GM18873 (cell line): ENCODE measurements around the gene GASK1A.

Experiments
- ATAC-seq: cut with Tn5 transposase; IDR thresholded peaks from one replicate; pipeline ENCODE4 v1.9.1; 2021; ENCODE audit warnings: mild to moderate bottlenecking, moderate library complexity, moderate number of reproducible peaks; ENCODE audit not compliant: unreplicated experiment, low FRiP score

GASK1A gene

DNA sequence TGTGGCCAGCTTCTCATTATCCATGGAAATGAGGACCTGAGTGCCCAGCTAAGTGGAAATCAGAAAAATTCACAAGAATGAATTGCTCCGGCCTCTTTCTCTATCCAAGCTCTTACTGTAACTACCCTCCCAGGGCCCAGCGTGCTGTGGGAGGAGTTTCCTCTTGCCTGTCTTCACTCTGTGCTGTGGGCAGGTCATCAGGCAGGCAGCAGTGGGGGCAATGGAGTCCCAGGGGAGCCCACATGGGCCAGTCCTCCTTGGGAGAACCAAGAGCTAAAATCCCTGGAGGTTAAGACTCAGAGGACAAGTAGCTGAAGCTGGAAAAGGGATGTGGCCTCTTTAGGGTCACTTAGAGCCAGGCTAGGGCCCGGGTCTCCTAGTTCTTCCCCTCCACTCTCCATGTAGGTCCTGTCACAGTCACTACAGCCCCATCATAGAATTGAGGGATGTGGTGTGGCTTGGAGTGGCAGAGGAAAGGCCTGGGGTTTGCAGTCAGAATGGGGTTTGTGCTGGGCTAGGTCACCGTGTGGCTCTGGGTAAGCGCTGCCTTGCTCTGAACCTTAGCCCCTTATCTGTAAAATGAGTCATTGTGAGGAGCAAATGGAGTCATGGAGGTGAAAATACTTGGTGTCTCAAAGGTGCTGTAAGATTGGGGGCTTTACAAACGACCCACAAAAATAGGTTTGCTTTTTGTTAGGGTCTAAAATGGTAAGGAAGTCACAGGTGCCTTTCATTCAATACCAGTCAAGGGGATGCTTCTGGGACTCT lies 3.7 kb downstream of the GASK1A start:
- ATAC-seq = no peak

DNA sequence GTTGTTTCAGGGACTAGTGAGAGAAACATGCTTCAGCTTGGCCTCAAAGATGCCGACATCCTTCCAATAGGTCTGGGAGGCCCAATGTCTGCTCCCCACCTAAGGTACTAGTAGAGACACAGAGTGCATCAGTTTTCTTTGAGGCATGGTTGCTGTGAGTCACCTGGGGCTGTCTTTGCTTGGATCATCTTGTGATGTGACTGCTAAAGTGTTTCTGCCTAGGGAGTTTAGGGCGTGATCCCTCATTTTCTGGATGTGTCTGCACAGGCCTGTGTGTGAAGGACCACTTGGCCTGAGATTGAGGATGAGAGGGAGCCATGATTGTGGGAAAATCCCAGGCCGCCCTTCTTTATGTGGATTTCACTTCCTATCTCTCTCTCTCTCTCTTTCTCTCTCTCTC lies 4.8 kb downstream of the GASK1A start:
- no peak for ATAC-seq

DNA sequence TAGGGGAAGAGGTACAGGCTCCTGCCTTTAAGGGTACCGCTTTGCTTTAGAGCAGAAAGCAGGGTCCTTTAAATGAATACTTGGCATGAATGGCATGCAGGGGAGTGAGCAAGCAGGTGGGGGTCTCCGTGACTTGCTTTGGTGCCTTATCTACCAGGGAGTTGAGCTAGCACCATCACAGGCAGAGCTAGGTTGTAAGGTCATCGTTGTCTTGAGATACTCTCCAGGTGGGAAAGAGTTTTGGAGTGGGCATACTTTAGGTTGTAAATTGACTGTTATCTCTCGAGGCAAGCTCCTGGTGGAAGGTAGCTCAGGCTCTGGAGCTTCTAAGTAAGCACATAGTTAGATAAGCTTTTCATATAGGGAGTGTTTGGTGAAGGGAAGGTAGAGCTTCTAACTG lies 5.6 kb downstream of the GASK1A start:
- no peak for ATAC-seq

DNA sequence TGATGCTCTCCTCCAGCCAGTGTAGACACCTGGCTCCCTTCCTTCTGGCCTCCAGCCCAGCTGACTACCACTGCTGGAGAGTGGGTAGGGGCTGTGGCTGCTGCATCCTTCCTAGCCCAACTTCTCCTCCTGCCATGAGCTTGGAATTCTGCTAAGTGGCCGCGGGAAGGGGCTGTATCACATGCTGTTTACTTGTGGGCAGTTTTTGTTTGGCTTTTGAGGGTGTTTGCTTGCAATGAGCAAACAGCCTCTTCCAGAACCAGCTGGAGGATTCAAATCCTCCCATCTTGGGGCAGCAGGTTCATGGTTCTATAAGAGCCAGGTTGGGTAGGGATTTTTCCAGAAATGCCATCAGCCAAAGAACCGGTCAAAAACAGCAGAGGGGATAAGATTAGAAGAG lies 9.0 kb downstream of the GASK1A start:
- ATAC-seq = no peak

DNA sequence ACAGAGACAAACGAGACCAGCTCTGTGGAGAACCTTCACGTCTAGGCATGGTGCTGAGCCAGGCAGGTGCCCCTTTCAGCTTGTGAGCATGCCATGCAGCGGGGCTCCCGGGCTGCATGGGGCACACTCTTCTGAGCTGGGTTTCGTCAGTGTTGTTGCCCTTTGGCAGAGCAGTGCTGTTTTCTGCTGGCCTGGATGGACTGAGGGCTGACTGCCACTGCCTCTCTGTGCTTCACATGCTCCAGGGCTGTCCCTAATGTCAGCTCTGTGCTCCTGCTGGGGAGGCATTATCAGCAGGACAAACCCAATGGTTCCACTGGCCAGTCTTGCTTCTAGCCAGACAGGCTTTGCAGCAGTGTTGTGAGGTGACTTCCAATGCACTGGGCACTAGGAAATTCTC lies 9.5 kb downstream of the GASK1A start:
- no peak for ATAC-seq

DNA sequence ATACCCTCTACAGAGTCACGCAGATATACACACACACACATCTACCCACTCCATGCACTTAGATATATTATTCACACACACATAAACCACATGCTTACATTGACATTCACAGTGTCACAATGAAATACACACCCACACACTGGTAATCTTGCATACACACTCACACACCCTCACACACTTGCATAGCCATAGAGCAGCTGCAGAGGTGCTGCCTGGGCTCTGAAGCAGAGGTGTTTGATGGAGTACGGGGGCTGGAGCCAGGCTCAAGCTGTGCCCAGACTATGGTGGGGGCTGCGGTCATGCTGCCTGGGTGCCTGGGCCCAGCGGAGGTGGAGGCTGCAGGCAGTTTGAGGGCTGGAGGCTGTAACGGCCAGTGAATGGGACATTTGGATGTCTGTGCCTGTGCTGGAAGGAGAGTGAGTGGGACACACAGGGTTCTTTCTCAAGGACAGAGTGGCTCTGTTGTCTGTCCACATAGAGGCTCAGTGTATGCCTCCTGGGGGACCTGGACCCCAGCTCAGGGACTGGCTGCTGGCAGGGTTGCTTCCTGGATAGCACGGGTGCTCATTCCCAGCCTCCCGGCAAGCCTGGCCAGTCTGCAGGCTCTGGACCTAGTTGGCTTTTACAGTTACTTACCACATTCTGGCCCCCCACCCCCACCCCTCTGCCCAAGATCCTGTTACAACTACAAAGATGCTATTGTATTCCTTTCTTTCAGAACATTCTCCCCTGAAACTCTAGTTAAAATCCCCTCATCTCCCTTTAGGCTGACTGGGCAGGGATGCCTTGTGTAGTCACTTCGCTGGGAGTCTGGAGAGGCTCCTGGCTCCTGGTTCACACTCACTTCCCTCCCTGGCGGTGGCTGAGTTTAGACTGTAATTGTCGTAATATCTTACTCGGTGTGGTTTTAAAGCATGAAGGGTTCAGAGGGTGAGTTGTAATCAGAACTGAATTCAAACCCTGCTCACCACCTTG lies 12.5 kb downstream of the GASK1A start:
- ATAC-seq = no peak

DNA sequence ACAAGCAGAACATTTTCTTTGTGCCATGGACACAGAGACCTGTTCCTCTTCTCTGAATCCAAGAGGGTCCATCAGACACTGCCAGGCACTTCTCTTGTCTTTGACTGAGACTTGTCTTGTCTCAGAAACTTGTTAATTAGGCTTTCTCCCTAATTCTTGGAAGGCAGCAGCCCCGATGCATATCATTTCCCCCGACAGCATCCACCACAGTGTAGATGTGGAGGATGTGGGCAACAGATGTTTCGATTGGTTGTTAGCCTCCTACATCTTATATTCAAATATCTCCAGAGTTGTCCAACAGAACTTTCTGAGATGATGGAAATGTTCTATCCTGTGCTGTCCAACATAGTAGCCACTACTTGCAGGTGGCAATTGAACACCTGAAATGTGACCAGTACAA lies 15.5 kb downstream of the GASK1A start:
- no peak for ATAC-seq

DNA sequence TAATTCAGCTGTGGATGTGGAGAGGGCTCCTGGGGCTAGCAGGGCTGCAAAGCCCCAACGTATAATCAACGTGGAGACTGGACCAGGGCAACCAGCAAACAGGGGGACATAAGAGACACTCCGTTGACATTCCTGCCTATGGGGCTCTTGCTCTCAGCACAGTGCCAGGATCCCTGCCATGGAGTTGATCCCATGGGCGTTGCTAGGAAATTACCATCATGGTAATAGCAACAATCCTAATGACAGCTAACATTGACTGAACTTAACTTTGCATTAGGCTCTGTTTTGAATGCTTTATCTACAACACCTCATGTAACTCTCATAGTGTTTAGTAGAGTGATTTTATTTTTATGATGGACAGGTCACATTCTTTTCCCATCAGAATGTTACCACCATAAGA lies 16.9 kb downstream of the GASK1A start:
- no peak for ATAC-seq

DNA sequence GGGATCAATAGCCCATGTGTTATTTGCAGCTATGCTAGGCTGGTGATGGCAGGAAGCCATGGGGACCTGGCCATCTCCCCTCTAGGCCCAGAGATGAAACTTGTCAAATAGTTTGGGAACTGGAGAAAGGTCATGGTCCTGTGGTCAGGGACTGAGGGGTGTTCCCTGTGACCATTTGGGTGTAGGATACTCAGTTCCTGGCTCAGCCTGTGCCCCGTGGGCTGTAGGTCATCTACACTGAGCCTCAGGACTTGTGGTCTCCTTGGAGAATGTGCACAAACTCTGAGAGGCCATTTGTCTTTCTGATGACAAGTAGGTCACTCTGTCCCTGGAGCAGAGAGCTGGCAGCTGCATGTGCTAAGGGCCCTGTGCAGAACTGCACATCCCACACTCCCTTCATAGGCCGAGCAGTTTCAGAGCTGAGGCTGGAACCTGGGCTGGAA lies 17.5 kb downstream of the GASK1A start:
- no peak for ATAC-seq

DNA sequence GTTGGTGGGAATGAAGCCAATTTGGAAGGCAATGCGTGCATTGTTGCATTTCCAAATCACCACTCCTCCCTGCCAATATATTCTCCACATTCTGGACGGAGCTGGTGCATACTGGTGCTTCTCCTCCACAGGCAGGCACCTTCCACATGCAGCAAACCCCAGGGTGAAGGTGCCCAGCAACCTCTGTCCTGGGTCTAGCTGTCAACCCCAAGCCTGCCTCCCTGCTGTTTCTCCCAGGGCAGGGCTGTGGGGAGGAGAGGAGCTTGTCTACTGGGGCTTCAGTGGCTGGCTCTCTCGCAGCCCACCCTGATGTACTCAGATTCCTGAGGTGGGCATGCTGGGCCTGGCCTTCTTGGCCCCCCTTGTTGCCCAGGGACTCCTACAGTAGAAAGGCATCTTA lies 20.1 kb downstream of the GASK1A start:
- ATAC-seq = no peak

DNA sequence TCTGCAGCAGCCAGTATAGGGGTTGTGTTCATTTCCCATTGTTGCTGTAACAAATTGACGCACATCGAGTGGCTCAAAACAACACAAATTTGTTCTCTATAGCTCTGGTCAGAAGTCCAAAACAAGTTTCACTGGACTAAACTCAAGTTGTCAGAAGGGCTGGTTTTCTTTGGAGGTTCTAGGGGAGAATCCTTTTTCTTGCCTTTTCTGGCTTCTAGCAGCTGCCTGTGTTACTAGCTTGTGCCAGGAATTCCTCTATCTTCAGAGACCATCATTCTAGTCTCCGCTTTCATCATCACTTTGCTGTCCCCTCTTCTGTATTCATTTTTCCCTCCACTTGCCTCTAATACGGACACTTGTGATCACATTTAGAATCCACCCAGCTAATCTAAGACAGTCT lies 20.5 kb downstream of the GASK1A start:
- no peak for ATAC-seq

DNA sequence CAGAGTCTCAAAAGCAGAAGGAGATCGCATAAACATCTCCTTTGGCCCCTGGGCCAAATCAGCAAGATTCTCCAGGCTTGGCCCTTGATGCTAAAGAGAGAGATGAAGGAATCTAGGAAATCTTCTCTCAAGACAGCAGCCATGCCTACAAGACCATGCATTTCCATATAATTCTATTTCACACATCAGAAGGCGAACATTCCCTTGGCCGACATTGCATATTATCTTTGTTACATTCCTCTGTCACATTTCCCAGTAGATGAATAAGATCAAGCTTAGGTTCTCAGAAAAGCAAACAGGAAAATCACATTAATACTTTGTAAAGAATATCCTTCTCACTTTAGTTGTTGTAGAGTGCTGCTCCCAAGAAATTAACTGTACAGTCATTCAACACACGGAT lies 21.3 kb downstream of the GASK1A start:
- no peak for ATAC-seq

DNA sequence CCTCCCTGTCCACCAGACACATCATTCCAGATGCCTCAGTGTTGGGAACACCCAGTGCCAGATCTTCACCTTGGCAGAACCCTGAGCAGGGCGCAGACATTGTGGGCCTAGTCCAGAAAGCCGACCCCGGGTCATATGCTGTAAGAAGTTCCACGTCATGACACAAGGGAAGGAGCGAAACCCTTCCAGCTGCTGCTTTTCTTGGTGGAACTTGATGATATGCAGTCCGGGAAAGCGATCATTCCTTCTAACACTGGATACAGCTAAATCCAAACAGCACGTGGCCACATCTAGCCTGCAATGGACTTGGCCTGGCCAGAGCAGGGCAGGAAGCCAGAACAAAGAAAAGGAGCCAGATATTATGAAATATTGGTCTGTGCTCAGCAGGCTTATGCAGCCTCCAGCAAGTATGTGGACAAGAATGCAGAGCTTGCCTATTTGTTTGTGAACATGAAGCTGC lies 22.0 kb downstream of the GASK1A start:
- ATAC-seq = no peak

DNA sequence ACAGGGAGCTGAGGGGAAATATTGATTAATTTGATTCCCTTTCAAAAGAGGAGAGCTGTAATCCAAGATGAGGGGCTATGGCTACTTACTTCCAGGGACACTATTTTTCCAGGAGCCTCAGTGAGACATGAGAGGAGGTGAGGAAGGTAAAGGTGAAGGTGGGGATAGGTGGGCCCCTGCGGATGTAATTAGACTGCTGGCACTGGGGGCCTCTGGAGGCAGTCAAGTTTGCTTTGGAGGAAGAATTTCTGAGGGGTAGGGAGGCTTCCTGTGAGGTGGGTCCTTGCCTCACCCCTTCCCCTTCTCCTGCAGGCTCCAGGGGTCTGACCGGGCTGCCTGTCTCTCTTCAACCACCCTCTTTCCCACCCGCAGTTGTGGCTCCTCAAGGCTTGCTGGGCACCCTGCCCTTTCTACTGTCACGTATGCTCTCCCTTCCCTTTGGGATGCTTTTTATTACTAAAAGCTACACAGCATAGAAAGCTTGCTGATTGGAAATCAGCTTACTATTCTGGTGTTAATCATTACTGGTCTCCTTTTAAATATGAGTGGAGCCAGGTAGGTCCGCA lies 22.5 kb downstream of the GASK1A start:
- ATAC-seq = no peak

DNA sequence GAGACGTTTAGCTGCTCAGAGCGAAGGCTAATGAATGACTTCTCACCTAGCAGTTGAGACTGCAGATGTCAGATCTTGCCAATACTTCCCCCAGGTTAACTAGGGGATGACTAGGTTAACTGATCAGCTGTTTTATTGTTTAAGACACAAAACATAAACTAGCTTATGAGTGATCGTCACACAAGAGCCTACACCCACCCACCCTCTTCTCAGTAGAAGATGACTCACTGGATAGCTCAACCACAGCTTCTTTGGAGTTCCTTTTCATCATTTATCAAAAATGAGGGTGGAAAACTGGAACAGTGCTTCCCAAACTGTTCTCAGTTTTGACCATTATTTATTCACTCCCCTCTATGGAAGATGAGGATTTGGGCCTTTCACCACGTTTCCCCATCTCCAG lies 25.2 kb downstream of the GASK1A start:
- no peak for ATAC-seq

DNA sequence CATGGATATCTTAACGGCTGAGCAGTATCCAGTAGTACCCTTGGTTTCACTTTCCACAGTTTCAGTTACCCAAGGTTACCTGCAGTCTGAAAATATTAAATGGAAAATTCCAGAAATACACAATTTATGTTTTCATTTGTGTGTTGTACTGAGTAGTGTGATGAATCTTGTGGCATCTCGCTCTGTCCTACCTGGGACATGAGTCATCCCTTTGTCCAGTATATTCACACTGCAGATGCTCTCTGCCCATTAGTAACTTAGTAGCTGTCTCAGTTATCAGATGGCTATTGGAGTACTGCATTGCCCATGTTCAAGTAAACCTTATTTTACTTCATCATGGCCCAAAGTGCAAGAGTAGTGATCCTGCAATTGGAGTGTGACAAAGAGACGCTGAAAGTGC lies 26.1 kb downstream of the GASK1A start:
- no peak for ATAC-seq

DNA sequence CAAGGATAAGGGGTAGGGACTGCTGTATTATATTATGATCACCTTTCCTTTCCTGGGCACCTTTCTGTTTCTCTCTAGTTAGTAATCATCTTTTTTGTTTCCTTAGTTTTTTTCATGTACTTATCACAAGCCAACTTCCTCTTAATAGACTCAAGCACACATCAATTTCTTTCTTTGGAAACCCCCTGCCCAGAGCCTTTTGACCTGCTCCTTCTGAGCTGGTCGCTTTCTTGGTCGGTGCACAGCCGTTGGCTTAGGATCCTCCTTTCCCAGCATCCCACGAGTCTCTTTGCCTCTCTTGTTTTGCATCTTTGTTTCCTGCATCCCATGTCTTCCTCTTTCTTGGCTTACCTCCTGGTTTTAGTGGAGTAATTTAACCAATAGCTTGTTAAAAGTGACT lies 26.9 kb downstream of the GASK1A start:
- ATAC-seq = no peak

DNA sequence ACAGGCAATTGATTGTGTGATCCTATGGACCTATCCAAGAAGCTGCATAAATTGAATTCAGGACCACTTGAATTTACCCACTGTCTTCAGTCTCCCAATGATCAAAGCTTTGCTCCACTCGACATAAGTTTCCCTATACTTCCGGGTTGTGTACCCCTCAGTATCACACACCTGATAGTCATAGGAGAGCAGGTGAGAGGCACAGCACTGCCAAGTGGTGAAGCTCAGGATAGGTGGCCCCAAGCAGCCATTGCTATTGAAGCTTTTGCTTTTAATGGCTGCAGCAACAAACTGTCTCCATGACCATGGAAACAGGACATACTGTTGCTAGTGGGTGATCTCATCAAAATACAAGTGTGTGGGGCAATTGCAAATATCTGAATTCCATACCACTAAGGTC lies 27.7 kb downstream of the GASK1A start:
- no peak for ATAC-seq

DNA sequence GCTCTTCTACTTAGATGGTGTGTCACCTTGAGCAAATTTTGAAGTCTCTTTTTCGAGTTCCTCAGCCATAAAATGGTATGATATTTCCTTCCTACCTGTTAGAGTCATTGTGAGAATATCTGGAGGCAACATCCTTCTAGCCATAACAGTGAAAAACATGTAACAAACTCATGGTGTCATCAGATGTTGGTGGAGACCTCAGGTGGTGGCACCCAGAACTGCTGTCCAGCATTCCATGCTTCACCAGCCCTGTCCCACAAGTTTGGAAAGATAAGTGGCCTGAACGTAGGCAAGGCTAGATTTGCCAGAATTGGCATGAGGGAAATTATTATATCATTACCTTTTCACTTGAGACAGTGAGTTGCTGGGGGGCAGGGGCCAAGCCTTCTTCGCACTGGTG lies 30.4 kb downstream of the GASK1A start:
- ATAC-seq = no peak

DNA sequence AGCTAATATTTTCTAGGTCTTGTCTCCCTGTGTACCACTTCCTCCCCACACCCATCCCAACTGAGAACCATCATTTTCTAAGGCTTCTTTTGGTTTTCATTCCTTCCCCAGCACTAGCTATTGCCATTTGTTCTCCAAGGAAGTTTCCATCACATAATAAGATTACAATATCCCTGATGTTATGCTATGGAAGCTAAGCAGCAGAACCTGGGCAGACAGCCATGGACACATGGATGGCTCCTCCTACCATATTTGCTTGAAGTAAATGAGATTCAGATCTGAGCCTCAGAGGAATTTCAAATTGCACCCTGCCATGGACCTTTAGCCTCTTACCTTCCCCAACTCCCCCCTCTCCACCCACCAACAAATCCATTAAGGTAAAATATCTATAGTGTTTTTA lies 31.5 kb downstream of the GASK1A start:
- no peak for ATAC-seq

DNA sequence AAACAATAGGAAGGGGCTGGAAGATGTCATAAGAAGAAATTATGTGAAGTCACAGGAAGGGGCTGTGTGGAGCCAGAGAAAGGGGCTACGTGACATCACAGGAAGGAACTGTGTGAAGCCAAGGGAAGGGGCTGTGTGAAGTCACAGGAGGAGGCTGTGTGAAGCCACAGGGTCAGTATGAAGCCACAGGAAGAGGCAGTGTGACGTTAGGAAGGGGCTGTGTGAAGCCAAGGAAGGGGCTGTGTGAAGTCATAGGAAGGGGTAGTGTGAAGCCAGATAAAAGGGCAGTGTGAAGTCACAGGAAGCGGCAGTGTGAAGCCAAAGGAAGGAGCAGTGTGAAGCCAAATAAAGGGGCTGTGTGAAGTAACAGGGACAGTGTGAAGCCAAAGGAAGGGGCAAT lies 32.5 kb downstream of the GASK1A start:
- ATAC-seq = no peak
